Mesothelial cell of epicardium (in vitro differentiated cells): ENCODE data around the gene CFAP90. TPM values are rescaled to one million over a fixed set of nuclear protein-coding genes. Genes with fewer than 3 reads are reported as not detected.

Experiments
- total RNA-seq: library from RNA; stranded (reverse); gene quantifications from 3 replicates; pipeline ENCODE4 v1.2.1, GENCODE V29; 2021

The CFAP90 gene
- total RNA-seq, 1 donor from 2014 or later: 0.85 TPM

Other genes with a start within 250 kb of the CFAP90 start
- gene FASTKD3, start 17.9 kb upstream of the CFAP90 start, total RNA-seq: 9.4 to 10.6 TPM (median 10.3 TPM) in 3 replicates
- 40.5 to 44.1 TPM (median 40.7 TPM) in 3 replicates for gene MTRR, start 18.0 kb upstream of the CFAP90 start, total RNA-seq